22Rv1 (cell line): ENCODE results near the gene KIF26B.

Source experiments
- ZFX ChIP-seq: fragments of 450-650 bp; IDR thresholded peaks from 2 replicates; pipeline ENCODE4 v1.6.1; 2017; ENCODE audit warnings: antibody characterized with exemption, borderline replicate concordance
- TF ChIP-seq, protein P1 (sequence below): fragments of 450-650 bp; IDR thresholded peaks from 2 replicates; pipeline ENCODE4 v1.5.1; 2017; ENCODE audit warnings: mild to moderate bottlenecking

DNA sequence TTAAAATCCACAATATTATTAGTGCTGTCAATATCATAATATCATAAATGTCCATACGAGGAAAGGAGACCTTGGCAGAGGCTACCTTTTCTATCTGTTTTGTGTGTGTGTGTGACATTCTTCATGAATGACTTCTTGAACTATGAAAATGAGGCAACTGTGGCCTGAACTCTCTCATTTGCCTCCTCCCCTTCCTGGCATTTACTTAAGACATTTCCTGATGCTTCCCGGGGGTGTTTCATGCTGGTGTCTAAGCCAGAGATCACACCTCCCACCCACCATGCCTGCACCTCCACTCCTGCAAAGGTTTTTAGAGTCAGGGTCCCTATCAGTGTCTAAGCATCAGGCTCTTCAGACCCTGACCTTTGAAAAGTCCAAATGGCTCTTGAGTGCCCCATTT lies 420.9 kb downstream of the KIF26B start:
- TF ChIP-seq, protein P1, sequence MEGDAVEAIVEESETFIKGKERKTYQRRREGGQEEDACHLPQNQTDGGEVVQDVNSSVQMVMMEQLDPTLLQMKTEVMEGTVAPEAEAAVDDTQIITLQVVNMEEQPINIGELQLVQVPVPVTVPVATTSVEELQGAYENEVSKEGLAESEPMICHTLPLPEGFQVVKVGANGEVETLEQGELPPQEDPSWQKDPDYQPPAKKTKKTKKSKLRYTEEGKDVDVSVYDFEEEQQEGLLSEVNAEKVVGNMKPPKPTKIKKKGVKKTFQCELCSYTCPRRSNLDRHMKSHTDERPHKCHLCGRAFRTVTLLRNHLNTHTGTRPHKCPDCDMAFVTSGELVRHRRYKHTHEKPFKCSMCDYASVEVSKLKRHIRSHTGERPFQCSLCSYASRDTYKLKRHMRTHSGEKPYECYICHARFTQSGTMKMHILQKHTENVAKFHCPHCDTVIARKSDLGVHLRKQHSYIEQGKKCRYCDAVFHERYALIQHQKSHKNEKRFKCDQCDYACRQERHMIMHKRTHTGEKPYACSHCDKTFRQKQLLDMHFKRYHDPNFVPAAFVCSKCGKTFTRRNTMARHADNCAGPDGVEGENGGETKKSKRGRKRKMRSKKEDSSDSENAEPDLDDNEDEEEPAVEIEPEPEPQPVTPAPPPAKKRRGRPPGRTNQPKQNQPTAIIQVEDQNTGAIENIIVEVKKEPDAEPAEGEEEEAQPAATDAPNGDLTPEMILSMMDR, result no peak
- no peak for TF ChIP-seq ZFX
